Measurements from ENCODE around the gene ACVRL1. TPM values are rescaled to one million over a fixed set of nuclear protein-coding genes. Genes with fewer than 3 reads are reported as not detected.

The ACVRL1 gene
- total and polyA plus RNA-seq, 8 donors = 74.2 to 173 (median 95.8) TPM

DNA sequence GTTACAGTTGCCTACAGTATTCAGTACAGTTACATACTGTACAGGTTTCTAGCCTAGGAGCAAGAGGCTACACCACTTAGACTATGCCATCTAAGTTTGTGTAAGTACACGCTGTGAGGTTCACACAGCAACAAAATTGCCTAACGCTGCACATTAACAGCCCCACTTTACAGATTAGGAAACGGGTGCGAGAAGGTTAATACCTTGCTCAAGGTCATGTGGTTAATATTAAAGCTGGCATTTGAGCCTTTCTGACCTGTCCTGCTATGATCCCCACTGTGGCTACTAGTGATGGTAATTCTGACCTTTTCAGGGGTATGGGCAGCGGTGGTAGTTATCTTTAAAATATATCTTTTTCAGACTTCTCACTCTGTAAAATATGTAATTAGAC, 65.1 kb downstream of the ACVRL1 start:
- TF ChIP-seq CTCF (IDR thresholded peaks at IDR 0.05) = no peak
- H3K27me3 ChIP-seq = no peaks in the 10 kb centered on the region
- intact Hi-C loops (cut with DNase I) = no loop called here
- peak overlapping the region in 1 of 2 donors; percentile 14 for H3K4me3 ChIP-seq
- no peaks in the 10 kb centered on the region for H3K9me3 ChIP-seq
- peaks cover 0 to 23% of the 10 kb centered on the region in 2 donors for H3K36me3 ChIP-seq
- H3K4me1 ChIP-seq = peaks cover 34 to 84% of the 10 kb centered on the region in 2 donors
- peak overlapping the region; percentile 65 to 92 for H3K27ac ChIP-seq
- DNase-seq (no peak), ATAC-seq (peak; percentile 12)

DNA sequence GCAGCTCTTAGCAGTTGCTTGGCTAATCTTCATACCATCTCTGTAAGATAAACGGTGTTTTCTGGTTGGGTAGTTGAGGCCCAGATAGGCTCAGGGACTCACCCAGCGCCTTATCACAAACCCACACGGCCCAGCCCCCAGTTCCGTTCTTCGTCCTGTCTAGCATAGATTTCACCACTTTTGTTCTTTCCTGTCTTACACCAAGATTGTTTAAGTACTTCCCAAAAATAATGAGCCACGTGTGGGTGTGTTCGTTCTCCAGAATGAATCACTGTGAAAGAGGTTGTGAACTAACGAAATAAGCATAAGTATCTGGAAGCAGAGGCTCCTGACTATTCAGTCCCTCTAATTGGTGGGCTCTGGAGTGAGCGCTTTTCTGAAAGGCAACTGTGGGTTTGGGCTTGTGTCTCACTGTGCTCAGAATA, 65.6 kb downstream of the ACVRL1 start:
- Histone ChIP-seq H3K36me3 (peaks cover 0 to 26% of the 10 kb centered on the region in 2 donors), H3K4me3 (peak overlapping the region in 1 of 2 donors; percentile 14), H3K27ac (peak overlapping the region; percentile 65 to 92), H3K27me3 (no peaks in the 10 kb centered on the region), H3K4me1 (peaks cover 36 to 88% of the 10 kb centered on the region in 2 donors), H3K9me3 (no peaks in the 10 kb centered on the region)
- DNase-seq (peak in 2 of 4 donors; percentile 79 to 88), ATAC-seq (peak; percentile 73)
- intact Hi-C loops (cut with DNase I) = no loop called here
- TF ChIP-seq CTCF (IDR thresholded peaks at IDR 0.05) = no peak

Other genes starting within 250 kb of the ACVRL1 start
- gene FIGNL2, start 58.8 kb upstream of the ACVRL1 start, total RNA-seq = 1 to 10 TPM in 1 of 2 donors, under 1 TPM in 1; 0.58 to 1.0 TPM
- 1 to 10 TPM; 1.0 to 2.3 (median 1.8) TPM for gene FIGNL2, start 58.8 kb upstream of the ACVRL1 start, polyA plus RNA-seq (ENCODE audit: insufficient read length in 6 of 6)
- not detected for gene ANKRD33, start 19.4 kb upstream of the ACVRL1 start, total RNA-seq
- gene ANKRD33, start 19.4 kb upstream of the ACVRL1 start, polyA plus RNA-seq (ENCODE audit: insufficient read length in 6 of 6) = under 1 TPM in 3 of 6 donors, not detected in 3; 0.08 to 0.13 (median 0.08) TPM
- 10 to 100 TPM; 24.9 to 26.6 TPM for gene ACVR1B, start 44.2 kb downstream of the ACVRL1 start, total RNA-seq
- 10 to 100 TPM; 13.2 to 17.8 (median 15.6) TPM for gene ACVR1B, start 44.2 kb downstream of the ACVRL1 start, polyA plus RNA-seq (ENCODE audit: insufficient read length in 6 of 6)
- 10 to 100 TPM; 30.6 to 63.7 TPM for gene TAMALIN, start 99.4 kb downstream of the ACVRL1 start, total RNA-seq
- 10 to 100 TPM; 33.8 to 47.7 (median 43.5) TPM for gene TAMALIN, start 99.4 kb downstream of the ACVRL1 start, polyA plus RNA-seq (ENCODE audit: insufficient read length in 6 of 6)
- gene NR4A1, start 143.9 kb downstream of the ACVRL1 start, total RNA-seq = 100 to 1,000 TPM in 1 of 2 donors, 10 to 100 TPM in 1; 36.4 to 165 TPM
- gene NR4A1, start 143.9 kb downstream of the ACVRL1 start, polyA plus RNA-seq (ENCODE audit: insufficient read length in 6 of 6) = 100 to 1,000 TPM in 2 of 6 donors, 10 to 100 TPM in 4; 12.8 to 293 (median 82.3) TPM
- 10 to 100 TPM; 35.7 to 42.4 TPM for gene ATG101, start 162.5 kb downstream of the ACVRL1 start, total RNA-seq
- gene ATG101, start 162.5 kb downstream of the ACVRL1 start, polyA plus RNA-seq (ENCODE audit: insufficient read length in 6 of 6) = 10 to 100 TPM; 19.7 to 25.9 (median 24.3) TPM
- 1 to 10 TPM in 1 of 2 donors, under 1 TPM in 1; 0.47 to 4.5 TPM for gene SMIM41, start 172.2 kb downstream of the ACVRL1 start, total RNA-seq
- gene SMIM41, start 172.2 kb downstream of the ACVRL1 start, polyA plus RNA-seq (ENCODE audit: insufficient read length in 6 of 6) = 1 to 10 TPM; 1.2 to 6.9 (median 3.9) TPM